Measurements from ENCODE around the gene HP.
"Not testable (repeated sequence)": the region's sequence is repeated elsewhere in the genome, so short reads cannot be mapped to it uniquely, and the experiment has no call there.

Gene HP

DNA sequence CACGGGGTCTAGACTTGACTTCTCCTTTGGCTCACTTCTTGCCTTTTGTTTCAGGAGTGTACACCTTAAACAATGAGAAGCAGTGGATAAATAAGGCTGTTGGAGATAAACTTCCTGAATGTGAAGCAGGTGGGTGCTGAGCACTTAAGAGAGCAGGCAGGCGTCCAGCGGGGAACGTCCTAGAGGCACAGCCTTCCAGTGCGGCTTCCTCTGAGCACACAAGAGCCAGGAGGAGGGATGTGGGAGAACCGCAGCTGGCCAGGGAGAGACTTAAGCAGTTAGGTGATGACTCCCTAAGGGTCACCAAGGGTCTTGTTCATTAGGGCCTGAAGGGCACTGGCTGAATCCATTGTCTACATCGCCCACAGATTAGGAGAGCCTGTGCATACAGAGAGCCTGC, 4.8 kb downstream of the HP start:
- not testable (repeated sequence) for H3K27me3 ChIP-seq (ENCODE audit: control insufficient read depth in 1 of 2, insufficient read depth in 2 of 2, low read length in 2 of 2); H3K9ac ChIP-seq (ENCODE audit: low read depth in 1 of 2, low read length in 2 of 2); H3K4me1 ChIP-seq (ENCODE audit: control insufficient read depth in 1 of 2, insufficient read depth in 2 of 2, low read length in 2 of 2); H3K27ac ChIP-seq (ENCODE audit: low read depth, low read length); H3K36me3 ChIP-seq (ENCODE audit: control insufficient read depth in 1 of 2, insufficient read depth in 2 of 2, low read length in 2 of 2); H3K4me3 ChIP-seq (ENCODE audit: low read depth in 1 of 2, low read length in 2 of 2); H3K9me3 ChIP-seq (ENCODE audit: control insufficient read depth in 1 of 2, low read length in 2 of 2)

DNA sequence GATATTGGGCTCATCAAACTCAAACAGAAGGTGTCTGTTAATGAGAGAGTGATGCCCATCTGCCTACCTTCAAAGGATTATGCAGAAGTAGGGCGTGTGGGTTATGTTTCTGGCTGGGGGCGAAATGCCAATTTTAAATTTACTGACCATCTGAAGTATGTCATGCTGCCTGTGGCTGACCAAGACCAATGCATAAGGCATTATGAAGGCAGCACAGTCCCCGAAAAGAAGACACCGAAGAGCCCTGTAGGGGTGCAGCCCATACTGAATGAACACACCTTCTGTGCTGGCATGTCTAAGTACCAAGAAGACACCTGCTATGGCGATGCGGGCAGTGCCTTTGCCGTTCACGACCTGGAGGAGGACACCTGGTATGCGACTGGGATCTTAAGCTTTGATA, 6.1 kb downstream of the HP start:
- Histone ChIP-seq H3K4me3 (ENCODE audit: low read depth in 1 of 2, low read length in 2 of 2) (no peak overlapping the region), H3K27ac (ENCODE audit: low read depth, low read length) (no peak overlapping the region), H3K27me3 (ENCODE audit: control insufficient read depth in 1 of 2, insufficient read depth in 2 of 2, low read length in 2 of 2) (no peaks in the 10 kb centered on the region), H3K9ac (ENCODE audit: low read depth in 1 of 2, low read length in 2 of 2) (no peak overlapping the region), H3K4me1 (ENCODE audit: control insufficient read depth in 1 of 2, insufficient read depth in 2 of 2, low read length in 2 of 2) (no peaks in the 10 kb centered on the region), H3K9me3 (ENCODE audit: control insufficient read depth in 1 of 2, low read length in 2 of 2) (no peaks in the 10 kb centered on the region), H3K36me3 (ENCODE audit: control insufficient read depth in 1 of 2, insufficient read depth in 2 of 2, low read length in 2 of 2) (peaks cover 0 to 3% of the 10 kb centered on the region in 2 donors)

DNA sequence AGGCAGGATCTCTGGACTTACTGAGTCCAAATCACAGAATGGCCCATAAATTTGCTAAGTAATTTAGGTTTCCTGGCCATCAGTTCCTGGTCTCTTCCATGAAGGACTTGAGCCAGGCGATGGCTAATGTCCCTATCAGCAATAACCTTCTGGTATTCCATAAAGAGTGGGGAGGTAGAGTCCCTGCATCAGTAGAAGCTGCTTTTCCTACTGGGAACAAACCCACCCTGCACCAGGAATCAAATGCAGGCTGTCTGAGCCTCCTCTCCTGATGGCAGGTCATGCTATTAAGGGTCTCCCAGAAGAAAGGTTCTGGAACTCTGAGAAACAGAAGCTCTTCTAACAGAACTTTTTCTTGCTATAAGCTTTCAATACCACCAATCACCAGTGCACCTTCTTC, 7.3 kb downstream of the HP start:
- Histone ChIP-seq H3K36me3 (ENCODE audit: control insufficient read depth in 1 of 2, insufficient read depth in 2 of 2, low read length in 2 of 2) (peaks cover 0 to 3% of the 10 kb centered on the region in 2 donors), H3K4me3 (ENCODE audit: low read depth in 1 of 2, low read length in 2 of 2) (no peak overlapping the region), H3K4me1 (ENCODE audit: control insufficient read depth in 1 of 2, insufficient read depth in 2 of 2, low read length in 2 of 2) (no peaks in the 10 kb centered on the region)

DNA sequence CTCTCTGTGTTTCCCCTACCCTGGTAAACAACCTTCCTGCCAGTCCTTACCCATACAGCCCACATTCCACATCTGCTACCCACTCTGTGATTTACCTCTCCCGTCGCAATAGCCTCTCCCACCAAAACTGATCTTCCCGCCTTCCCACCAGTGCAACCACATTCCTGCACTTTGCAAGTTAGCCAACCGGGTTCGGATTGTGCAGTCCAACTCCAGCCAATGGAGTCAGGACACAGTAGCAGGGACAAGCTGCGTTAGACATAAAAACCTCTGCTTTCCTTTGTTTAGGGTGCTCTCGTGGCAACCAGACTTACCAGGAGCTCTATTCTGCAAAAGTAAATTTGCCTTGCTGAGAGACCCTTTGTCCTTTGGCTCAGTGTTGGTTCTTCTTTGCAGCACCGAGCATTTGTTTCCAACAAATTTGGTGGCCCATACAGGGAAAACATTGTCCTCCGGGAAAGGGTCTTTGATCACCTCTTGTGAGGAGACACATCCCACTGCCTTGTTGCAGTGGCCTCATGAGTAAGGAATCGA, 10.1 kb downstream of the HP start:
- no peak overlapping the region for H3K4me3 ChIP-seq (ENCODE audit: low read depth in 1 of 2, low read length in 2 of 2)
- H3K36me3 ChIP-seq (ENCODE audit: control insufficient read depth in 1 of 2, insufficient read depth in 2 of 2, low read length in 2 of 2), result peaks cover 0 to 3% of the 10 kb centered on the region in 2 donors
- H3K27ac ChIP-seq (ENCODE audit: low read depth, low read length), result no peak overlapping the region
- no peaks in the 10 kb centered on the region for H3K4me1 ChIP-seq (ENCODE audit: control insufficient read depth in 1 of 2, insufficient read depth in 2 of 2, low read length in 2 of 2)
- no peaks in the 10 kb centered on the region for H3K9me3 ChIP-seq (ENCODE audit: control insufficient read depth in 1 of 2, low read length in 2 of 2)
- no peak overlapping the region for H3K9ac ChIP-seq (ENCODE audit: low read depth in 1 of 2, low read length in 2 of 2)
- no peaks in the 10 kb centered on the region for H3K27me3 ChIP-seq (ENCODE audit: control insufficient read depth in 1 of 2, insufficient read depth in 2 of 2, low read length in 2 of 2)

More for the DNA sequence above, 7.3 kb downstream of the HP start:
- Histone ChIP-seq H3K27ac (ENCODE audit: low read depth, low read length) (no peak overlapping the region), H3K27me3 (ENCODE audit: control insufficient read depth in 1 of 2, insufficient read depth in 2 of 2, low read length in 2 of 2) (no peaks in the 10 kb centered on the region), H3K9ac (ENCODE audit: low read depth in 1 of 2, low read length in 2 of 2) (no peak overlapping the region), H3K9me3 (ENCODE audit: control insufficient read depth in 1 of 2, low read length in 2 of 2) (no peaks in the 10 kb centered on the region)

DNA sequence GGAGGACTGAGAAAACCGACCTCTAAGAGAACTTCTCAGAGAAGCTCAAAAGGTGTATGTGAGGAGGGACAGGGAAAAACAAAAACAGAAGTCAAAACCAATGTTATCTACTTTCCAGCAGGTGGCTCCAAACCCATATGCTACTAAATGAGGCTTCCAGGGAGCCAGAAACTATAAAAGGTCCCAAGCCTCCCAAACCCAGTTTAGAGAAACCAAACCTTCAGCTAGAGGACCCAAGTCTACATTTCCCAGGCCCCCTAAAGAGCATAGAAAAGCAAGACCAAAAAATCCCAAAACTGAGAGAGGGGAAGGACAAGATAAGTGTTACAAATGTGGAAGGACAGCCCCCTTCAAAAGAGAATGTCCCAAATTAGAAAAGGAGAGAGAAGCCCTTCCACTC, 12.4 kb downstream of the HP start:
- H3K27ac ChIP-seq (ENCODE audit: low read depth, low read length), result no peak overlapping the region
- no peak overlapping the region for H3K9ac ChIP-seq (ENCODE audit: low read depth in 1 of 2, low read length in 2 of 2)
- H3K4me3 ChIP-seq (ENCODE audit: low read depth in 1 of 2, low read length in 2 of 2), result no peak overlapping the region
- H3K9me3 ChIP-seq (ENCODE audit: control insufficient read depth in 1 of 2, low read length in 2 of 2), result no peaks in the 10 kb centered on the region
- no peaks in the 10 kb centered on the region for H3K27me3 ChIP-seq (ENCODE audit: control insufficient read depth in 1 of 2, insufficient read depth in 2 of 2, low read length in 2 of 2)
- H3K4me1 ChIP-seq (ENCODE audit: control insufficient read depth in 1 of 2, insufficient read depth in 2 of 2, low read length in 2 of 2), result no peaks in the 10 kb centered on the region
- peaks cover 0 to 3% of the 10 kb centered on the region in 2 donors for H3K36me3 ChIP-seq (ENCODE audit: control insufficient read depth in 1 of 2, insufficient read depth in 2 of 2, low read length in 2 of 2)

DNA sequence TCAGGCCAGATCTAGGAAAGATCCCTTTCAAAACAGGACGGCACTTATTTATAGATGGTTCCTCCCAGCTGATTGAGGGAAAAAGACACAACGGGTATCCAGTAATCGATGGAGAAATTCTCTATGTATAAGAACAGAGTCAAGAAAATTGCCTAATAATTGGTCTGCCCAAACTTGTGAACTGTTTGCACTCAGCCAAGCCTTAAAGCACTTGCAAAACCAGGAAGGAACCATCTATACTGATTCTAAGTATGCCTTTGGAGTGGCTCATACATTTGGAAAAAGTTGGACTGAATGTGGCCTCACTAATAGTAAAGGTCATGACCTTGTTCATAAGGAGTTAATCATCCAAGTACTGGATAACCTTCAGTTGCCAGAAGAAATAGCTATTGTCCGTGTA, 14.6 kb downstream of the HP start:
- Histone ChIP-seq H3K27ac (ENCODE audit: low read depth, low read length) (no peak overlapping the region), H3K4me1 (ENCODE audit: control insufficient read depth in 1 of 2, insufficient read depth in 2 of 2, low read length in 2 of 2) (peaks cover 6 to 12% of the 10 kb centered on the region in 2 donors), H3K4me3 (ENCODE audit: low read depth in 1 of 2, low read length in 2 of 2) (no peak overlapping the region), H3K9me3 (ENCODE audit: control insufficient read depth in 1 of 2, low read length in 2 of 2) (no peaks in the 10 kb centered on the region), H3K27me3 (ENCODE audit: control insufficient read depth in 1 of 2, insufficient read depth in 2 of 2, low read length in 2 of 2) (no peaks in the 10 kb centered on the region), H3K36me3 (ENCODE audit: control insufficient read depth in 1 of 2, insufficient read depth in 2 of 2, low read length in 2 of 2) (peaks cover 0 to 3% of the 10 kb centered on the region in 2 donors), H3K9ac (ENCODE audit: low read depth in 1 of 2, low read length in 2 of 2) (no peak overlapping the region)

DNA sequence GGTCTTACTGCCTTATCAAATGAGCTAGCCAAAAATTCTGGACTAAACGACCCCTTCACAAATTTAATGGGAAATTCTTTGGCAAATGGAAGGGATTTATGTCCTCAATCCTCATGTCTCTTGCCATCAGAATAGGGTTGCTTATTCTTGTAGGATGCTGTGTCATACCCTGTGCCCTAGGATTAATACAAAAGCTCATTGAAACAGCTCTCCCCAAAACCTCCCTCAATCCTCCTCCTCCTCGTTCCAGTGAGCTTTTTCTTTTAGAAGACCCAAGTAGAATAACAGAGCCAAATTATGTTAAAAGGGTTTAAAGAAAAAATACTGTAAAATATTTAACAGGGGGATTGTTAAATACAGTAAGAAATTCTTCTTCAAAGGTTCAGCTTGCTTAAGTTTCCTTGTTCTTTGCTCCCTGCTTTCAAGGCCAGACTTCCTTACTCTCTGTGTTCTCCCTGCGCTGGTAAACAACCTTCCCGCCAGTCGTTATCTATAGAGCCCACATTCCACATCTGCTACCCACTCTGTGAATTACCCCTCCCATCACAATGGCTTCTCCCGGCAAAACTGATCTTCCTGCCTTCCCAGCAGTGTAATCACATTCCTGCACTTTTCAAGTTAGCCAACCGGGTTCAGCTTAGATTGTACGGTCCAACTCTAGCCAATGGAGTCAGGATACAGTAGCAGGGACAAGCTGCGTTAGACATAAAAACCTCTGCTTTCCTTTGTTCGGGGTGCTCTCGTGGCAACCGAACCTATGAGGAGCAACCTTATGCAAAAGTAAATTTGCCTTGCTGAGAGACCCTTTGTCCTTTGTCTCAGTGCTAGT, 18.4 kb downstream of the HP start:
- Histone ChIP-seq H3K36me3 (ENCODE audit: control insufficient read depth in 1 of 2, insufficient read depth in 2 of 2, low read length in 2 of 2) (no peaks in the 10 kb centered on the region), H3K4me1 (ENCODE audit: control insufficient read depth in 1 of 2, insufficient read depth in 2 of 2, low read length in 2 of 2) (peaks cover 12 to 13% of the 10 kb centered on the region in 2 donors), H3K27me3 (ENCODE audit: control insufficient read depth in 1 of 2, insufficient read depth in 2 of 2, low read length in 2 of 2) (no peaks in the 10 kb centered on the region), H3K27ac (ENCODE audit: low read depth, low read length) (no peak overlapping the region), H3K9ac (ENCODE audit: low read depth in 1 of 2, low read length in 2 of 2) (no peak overlapping the region), H3K4me3 (ENCODE audit: low read depth in 1 of 2, low read length in 2 of 2) (no peak overlapping the region), H3K9me3 (ENCODE audit: control insufficient read depth in 1 of 2, low read length in 2 of 2) (no peaks in the 10 kb centered on the region)

DNA sequence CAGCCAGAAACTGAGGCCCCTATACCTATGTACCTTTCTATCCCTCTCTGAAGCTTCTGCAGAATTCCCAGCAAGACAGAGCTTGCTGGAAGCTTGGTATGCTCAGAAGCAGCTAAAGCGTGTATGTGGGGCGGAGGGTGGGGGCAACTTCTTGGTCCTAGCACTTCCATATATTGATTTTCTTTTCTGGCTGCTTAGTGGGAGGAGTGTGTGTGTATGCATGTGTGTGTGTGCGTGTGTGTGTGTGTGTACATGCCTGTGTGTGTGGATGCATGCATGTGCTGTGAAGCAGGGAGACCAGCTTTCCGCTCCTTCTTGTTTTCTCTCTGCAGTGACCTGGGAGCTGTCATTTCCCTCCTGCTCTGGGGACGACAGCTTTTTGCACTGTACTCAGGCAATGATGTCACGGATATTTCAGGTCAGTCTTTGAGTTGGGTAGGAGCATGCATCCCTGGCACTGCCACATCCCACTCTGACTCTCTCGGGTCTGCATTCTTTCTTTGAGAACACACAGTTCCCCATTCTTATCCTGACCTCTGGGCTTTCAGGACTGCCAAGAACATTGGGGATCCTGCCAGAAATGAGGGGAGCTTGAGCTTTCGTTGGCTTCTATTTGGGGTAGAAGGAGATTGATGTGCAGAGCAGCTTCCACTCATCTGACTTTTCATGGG, 19.4 kb downstream of the HP start:
- Histone ChIP-seq H3K36me3 (ENCODE audit: control insufficient read depth in 1 of 2, insufficient read depth in 2 of 2, low read length in 2 of 2) (no peaks in the 10 kb centered on the region), H3K4me1 (ENCODE audit: control insufficient read depth in 1 of 2, insufficient read depth in 2 of 2, low read length in 2 of 2) (peaks cover 12 to 13% of the 10 kb centered on the region in 2 donors), H3K9ac (ENCODE audit: low read depth in 1 of 2, low read length in 2 of 2) (no peak overlapping the region), H3K9me3 (ENCODE audit: control insufficient read depth in 1 of 2, low read length in 2 of 2) (no peaks in the 10 kb centered on the region), H3K27ac (ENCODE audit: low read depth, low read length) (no peak overlapping the region), H3K27me3 (ENCODE audit: control insufficient read depth in 1 of 2, insufficient read depth in 2 of 2, low read length in 2 of 2) (no peaks in the 10 kb centered on the region), H3K4me3 (ENCODE audit: low read depth in 1 of 2, low read length in 2 of 2) (no peak overlapping the region)

DNA sequence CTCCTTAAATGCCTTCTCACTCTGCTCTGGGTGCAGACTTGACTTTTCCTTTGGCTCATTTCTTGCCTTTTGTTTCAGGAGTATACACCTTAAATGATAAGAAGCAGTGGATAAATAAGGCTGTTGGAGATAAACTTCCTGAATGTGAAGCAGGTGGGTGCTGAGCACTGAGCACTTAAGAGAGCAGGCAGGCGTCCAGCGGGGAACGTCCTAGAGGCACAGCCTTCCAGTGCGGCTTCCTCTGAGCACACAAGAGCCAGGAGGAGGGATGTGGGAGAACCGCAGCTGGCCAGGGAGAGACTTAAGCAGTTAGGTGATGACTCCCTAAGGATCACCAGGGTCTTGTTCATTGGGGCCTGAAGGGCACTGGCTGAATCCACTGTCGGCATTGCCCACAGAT, 20.8 kb downstream of the HP start:
- H3K27ac ChIP-seq (ENCODE audit: low read depth, low read length), result not testable (repeated sequence)

DNA sequence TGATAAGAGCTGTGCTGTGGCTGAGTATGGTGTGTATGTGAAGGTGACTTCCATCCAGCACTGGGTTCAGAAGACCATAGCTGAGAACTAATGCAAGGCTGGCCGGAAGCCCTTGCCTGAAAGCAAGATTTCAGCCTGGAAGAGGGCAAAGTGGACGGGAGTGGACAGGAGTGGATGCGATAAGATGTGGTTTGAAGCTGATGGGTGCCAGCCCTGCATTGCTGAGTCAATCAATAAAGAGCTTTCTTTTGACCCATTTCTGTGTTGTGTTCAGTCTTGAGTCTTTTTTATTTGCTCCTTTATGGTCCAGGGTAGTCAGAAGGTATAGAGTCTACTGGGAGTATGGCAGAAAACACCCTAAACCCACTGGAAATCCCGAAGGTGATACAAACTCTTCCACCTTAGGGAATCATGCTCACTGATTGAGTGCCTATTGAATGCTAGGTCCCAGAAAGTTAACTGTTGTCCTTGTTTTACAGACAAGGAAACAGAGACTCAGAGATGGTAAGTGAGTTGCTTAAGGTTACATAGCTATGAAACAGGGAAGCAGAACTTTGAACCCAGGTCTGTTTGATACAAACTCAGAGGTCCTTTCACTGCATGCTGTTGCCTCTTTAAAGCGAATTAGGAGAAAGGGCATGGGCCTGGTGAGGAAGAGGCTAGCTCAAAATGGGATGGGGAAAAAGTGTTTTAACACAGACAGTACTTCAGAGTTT, 22.8 kb downstream of the HP start:
- H3K4me3 ChIP-seq (ENCODE audit: low read depth in 1 of 2, low read length in 2 of 2); H3K27ac ChIP-seq (ENCODE audit: low read depth, low read length); H3K36me3 ChIP-seq (ENCODE audit: control insufficient read depth in 1 of 2, insufficient read depth in 2 of 2, low read length in 2 of 2); H3K9me3 ChIP-seq (ENCODE audit: control insufficient read depth in 1 of 2, low read length in 2 of 2); H3K27me3 ChIP-seq (ENCODE audit: control insufficient read depth in 1 of 2, insufficient read depth in 2 of 2, low read length in 2 of 2); H3K9ac ChIP-seq (ENCODE audit: low read depth in 1 of 2, low read length in 2 of 2): not testable (repeated sequence)
- peaks cover 12 to 13% of the 10 kb centered on the region in 2 donors for H3K4me1 ChIP-seq (ENCODE audit: control insufficient read depth in 1 of 2, insufficient read depth in 2 of 2, low read length in 2 of 2)

More for the DNA sequence above, 20.8 kb downstream of the HP start:
- not testable (repeated sequence) for H3K27me3 ChIP-seq (ENCODE audit: control insufficient read depth in 1 of 2, insufficient read depth in 2 of 2, low read length in 2 of 2); H3K9ac ChIP-seq (ENCODE audit: low read depth in 1 of 2, low read length in 2 of 2); H3K4me3 ChIP-seq (ENCODE audit: low read depth in 1 of 2, low read length in 2 of 2); H3K36me3 ChIP-seq (ENCODE audit: control insufficient read depth in 1 of 2, insufficient read depth in 2 of 2, low read length in 2 of 2); H3K9me3 ChIP-seq (ENCODE audit: control insufficient read depth in 1 of 2, low read length in 2 of 2)
- H3K4me1 ChIP-seq (ENCODE audit: control insufficient read depth in 1 of 2, insufficient read depth in 2 of 2, low read length in 2 of 2), result peaks cover 12 to 13% of the 10 kb centered on the region in 2 donors
